A673 (cell line): ENCODE results near the gene FBXL7. TPM values are rescaled to one million over a fixed set of nuclear protein-coding genes. Genes with fewer than 3 reads are reported as not detected.

ENCODE experiments used
- BruUV-seq: library from RNA; stranded (reverse); fragments of 400-500 nt; replicated peaks from 2 replicates; lab custom pipeline; 2021; lab: Mats Ljungman, UMichigan
- CTCF ChIA-PET: fragments of 300-600 bp; sonication (Branson Sonifier 250); formaldehyde crosslinking; loops from one replicate; lab custom pipeline; 2022; ENCODE audit warnings: antibody characterized with exemption; lab: Charles Lee
- POLR2A ChIA-PET: fragments of 300-600 bp; sonication (Branson Sonifier 250); formaldehyde crosslinking; loops from one replicate; lab custom pipeline; 2022; ENCODE audit warnings: antibody characterized with exemption; ENCODE audit not compliant: low non-redundant PET; lab: Charles Lee
- DNase-seq: peaks from one replicate; pipeline ENCODE4 v3.0.0-alpha.2; 2015; ENCODE audit warnings: low spot score
- H3K27ac ChIP-seq: fragments of 200-600 bp; sonication (generic); 2 replicates; pipeline ENCODE4 v1.5.1; 2016; ENCODE audit warnings: mixed run types, low read depth, mild to moderate bottlenecking, mixed read lengths, antibody characterized with exemption, low read length; ENCODE audit not compliant: poor library complexity, severe bottlenecking
- H3K27me3 ChIP-seq: fragments of 200-600 bp; sonication (generic); replicated peaks from 2 replicates; pipeline ENCODE4 v1.6.1; 2017; ENCODE audit warnings: mixed run types, low read depth, mild to moderate bottlenecking, mixed read lengths, antibody characterized with exemption, low read length; ENCODE audit not compliant: insufficient read depth, poor library complexity
- H3K36me3 ChIP-seq: fragments of 200-600 bp; sonication (generic); 2 replicates; pipeline ENCODE4 v1.6.1; 2016; ENCODE audit warnings: mixed run types, mild to moderate bottlenecking, mixed read lengths, antibody characterized with exemption, low read length; ENCODE audit not compliant: insufficient read depth, poor library complexity, severe bottlenecking
- H3K4me1 ChIP-seq: fragments of 200-600 bp; sonication (generic); 2 replicates; pipeline ENCODE4 v1.6.1; 2017; ENCODE audit warnings: mixed run types, mild to moderate bottlenecking, mixed read lengths, antibody characterized with exemption, low read length; ENCODE audit not compliant: insufficient read depth, poor library complexity, severe bottlenecking
- H3K4me3 ChIP-seq: fragments of 200-600 bp; sonication (generic); 2 replicates; pipeline ENCODE4 v1.5.1; 2016; ENCODE audit warnings: low read depth, mixed run types, mild to moderate bottlenecking, mixed read lengths, low read length; ENCODE audit not compliant: poor library complexity, severe bottlenecking
- H3K9me3 ChIP-seq: fragments of 200-600 bp; sonication (generic); 2 replicates; pipeline ENCODE4 v1.6.1; 2016; ENCODE audit warnings: mixed run types, low read depth, mild to moderate bottlenecking, mixed read lengths, antibody characterized with exemption, low read length; ENCODE audit not compliant: poor library complexity, severe bottlenecking
- CTCF ChIP-seq: fragments of 300-800, 200-600 bp; sonication (generic); conservative IDR thresholded peaks from 2 replicates; pipeline ENCODE4 v1.5.1; 2017; ENCODE audit warnings: low read depth, mild to moderate bottlenecking, antibody characterized with exemption, low read length, moderate library complexity, mixed read lengths
- EZH2 ChIP-seq: fragments of 200-600 bp; sonication (generic); IDR thresholded peaks from 2 replicates; pipeline ENCODE4 v1.6.1; 2017; ENCODE audit warnings: borderline replicate concordance, low read depth, mild to moderate bottlenecking, mixed read lengths, antibody characterized with exemption, low read length; ENCODE audit not compliant: poor library complexity, severe bottlenecking
- intact Hi-C: fragments of 100-400 bp; cut with micrococcal nuclease; formaldehyde crosslinking; loops from one replicate; pipeline ENCODE4 v1.10.0; 2022; ENCODE audit not compliant: unreplicated experiment
- total RNA-seq: library from RNA; stranded (reverse); gene quantifications from 2 replicates; pipeline ENCODE4 v1.2.3, GENCODE V29; 2021

The FBXL7 gene
- total RNA-seq, 1 experiment from 2014 or later = 5.9 TPM

GRCh38 chr5:15515229-15515628 lies 15.2 kb downstream of the FBXL7 start:
- H3K36me3 ChIP-seq = no peaks in the 10 kb centered on the region
- DNase-seq = no peak
- ChIA-PET CTCF (no interaction called here), POLR2A (no interaction called here)
- no peaks in the 10 kb centered on the region for H3K9me3 ChIP-seq
- intact Hi-C loops = no loop called here
- no peaks in the 10 kb centered on the region for H3K4me1 ChIP-seq
- TF ChIP-seq EZH2 (no peak), CTCF (no peak)
- H3K27me3 ChIP-seq = no peaks in the 10 kb centered on the region
- H3K4me3 ChIP-seq = no peak overlapping the region
- no TSS peak for BruUV-seq
- H3K27ac ChIP-seq = no peak overlapping the region

GRCh38 chr5:15516486-15516885 lies 16.5 kb downstream of the FBXL7 start:
- Histone ChIP-seq H3K27ac (no peak overlapping the region), H3K27me3 (no peaks in the 10 kb centered on the region), H3K9me3 (no peaks in the 10 kb centered on the region), H3K4me1 (no peaks in the 10 kb centered on the region), H3K36me3 (no peaks in the 10 kb centered on the region), H3K4me3 (no peak overlapping the region)
- no TSS peak for BruUV-seq
- TF ChIP-seq CTCF (no peak), EZH2 (no peak)
- intact Hi-C loops = no loop called here
- ChIA-PET POLR2A (no interaction called here), CTCF (no interaction called here)
- DNase-seq = no peak

- DNase-seq = no peak
- H3K9me3 ChIP-seq = no peaks in the 10 kb centered on the region
- no TSS peak for BruUV-seq
- H3K27ac ChIP-seq = no peak overlapping the region
- ChIA-PET POLR2A (no interaction called here), CTCF (no interaction called here)
- no peaks in the 10 kb centered on the region for H3K27me3 ChIP-seq
- no peaks in the 10 kb centered on the region for H3K36me3 ChIP-seq
- no peak overlapping the region for H3K4me3 ChIP-seq
- no peaks in the 10 kb centered on the region for H3K4me1 ChIP-seq
- intact Hi-C loops = no loop called here
- TF ChIP-seq CTCF (no peak), EZH2 (no peak)
Measured at GRCh38 chr5:15518786-15519185, 18.8 kb downstream of the FBXL7 start.
